HG03045 (cell line): ENCODE results near the gene AHDC1.

Source experiments
- ATAC-seq: cut with Tn5 transposase; IDR thresholded peaks from one replicate; pipeline ENCODE4 v1.9.1; 2021; ENCODE audit warnings: mild to moderate bottlenecking, moderate library complexity; ENCODE audit not compliant: unreplicated experiment

AHDC1 gene

DNA sequence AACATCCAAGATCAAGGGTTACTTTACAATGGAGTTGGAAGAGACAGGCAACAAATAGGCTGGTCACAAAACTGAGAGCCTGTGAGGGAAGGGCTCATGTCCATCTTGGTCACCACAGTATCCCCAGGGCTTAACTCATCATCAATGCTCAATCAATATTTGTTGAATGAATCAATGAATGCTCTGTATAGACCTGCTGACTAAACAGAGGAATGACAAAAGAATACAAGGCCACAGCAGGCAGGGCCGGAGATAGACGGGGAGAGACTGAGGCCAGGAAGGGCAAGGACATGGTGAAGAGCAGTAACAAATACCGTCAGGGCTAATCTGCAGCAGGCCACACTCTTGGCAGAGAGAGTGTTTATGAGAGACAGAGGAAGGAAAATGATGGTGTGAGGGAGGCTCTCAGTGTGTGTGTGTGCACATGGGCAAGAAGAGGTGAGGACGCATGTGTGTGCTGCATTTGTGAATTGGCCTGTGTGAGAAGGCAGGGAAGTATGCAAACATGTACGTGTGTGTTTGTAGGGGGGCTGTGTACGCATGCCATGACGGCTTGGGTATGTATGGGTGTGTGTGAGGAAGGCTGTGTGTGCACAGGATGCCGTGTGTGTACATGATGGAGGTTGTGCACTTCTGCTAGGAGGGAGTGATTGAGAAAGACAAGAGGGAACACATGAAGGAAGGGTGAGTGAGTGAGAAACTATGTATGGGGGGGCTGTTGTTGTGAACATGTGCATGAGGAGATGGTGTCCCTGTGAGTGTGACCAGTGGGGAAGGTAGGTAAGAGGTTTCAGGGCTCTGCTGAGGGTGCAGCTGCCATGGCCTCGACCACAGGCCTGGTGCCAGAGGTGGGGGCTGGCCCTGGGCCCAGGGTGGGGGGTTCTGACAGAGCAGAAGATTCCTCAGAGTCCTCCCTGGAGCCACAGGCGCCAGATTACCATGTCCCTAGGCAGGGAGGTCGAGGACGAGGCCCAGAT lies 15.4 kb downstream of the AHDC1 start:
- no peak for ATAC-seq

DNA sequence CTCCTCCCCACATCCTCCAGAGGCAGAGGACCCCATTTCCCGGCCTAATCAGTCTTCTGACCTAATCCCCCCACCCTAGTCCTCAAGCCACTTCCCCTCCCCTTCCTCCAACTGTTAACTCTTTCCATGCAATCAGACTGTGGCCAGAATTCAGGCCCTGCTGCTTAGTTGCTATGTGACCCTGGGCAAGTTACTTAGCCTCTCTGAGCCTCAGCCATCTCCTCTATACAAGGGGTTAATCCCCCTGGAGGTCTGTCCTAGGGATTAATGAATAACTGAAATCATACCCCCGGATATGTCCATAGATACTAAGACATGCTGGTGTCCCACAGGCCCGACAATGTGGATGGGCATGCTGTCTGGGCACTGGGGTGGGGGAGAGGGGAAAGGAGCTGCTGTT lies 18.3 kb downstream of the AHDC1 start:
- ATAC-seq, result no peak

DNA sequence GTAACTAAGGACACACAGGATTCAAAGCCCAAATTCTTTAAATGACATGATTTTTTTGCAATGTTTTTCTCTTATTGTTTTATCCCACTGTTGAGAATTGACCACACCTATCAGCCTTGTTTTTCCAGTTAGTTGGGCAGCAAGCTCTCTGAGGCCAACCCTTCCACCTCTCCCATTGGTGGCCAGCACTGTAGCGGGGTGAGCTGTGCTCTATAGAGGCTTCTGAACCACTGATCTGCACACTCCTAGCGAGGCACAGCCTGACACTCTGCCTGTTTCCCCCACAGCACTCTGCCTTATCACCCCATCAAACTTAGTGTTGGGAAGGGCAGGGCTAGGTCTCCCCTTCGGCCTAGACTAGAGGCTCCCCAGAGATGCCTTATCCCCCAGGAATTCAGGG lies 19.5 kb downstream of the AHDC1 start:
- ATAC-seq, result no peak

DNA sequence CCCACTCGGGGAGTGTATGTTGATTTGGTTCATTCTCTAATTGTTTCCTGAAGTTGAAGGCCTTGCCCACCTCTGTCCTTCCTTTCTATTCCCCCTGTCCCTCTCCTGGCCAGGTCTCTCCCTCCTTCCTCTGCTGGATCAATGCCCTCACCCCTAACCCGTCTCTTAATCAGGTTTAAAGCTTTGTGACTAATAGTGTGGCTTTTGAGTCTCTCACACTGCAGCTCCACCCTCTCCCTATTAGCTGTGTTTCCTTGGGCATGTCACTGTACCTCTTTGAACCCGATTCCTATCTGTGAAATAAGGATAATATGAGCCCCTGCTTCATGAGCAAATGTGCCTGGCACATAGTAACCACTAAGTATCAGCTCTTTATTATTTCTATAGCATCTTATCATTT lies 20.5 kb downstream of the AHDC1 start:
- no peak for ATAC-seq

DNA sequence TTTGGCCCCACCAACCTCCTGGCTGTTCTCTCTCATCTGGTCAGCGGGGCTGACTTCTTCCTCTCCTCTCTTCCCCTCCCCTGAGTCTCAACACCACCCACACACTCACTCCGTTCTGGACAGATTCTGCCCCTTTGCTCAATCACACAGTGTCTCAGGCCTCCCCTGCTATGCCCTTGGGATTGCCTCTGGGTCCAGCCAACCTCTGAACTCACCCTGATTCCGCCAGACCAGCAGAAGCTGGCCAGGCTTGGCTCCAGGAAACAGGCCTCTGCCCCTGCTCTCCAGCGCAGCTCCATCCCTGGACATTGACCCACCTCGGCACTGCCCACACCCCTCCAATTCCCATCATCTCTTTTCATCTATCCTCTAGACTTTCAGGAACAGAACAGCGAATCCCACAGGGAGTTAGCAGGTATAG lies 22.1 kb downstream of the AHDC1 start:
- no peak for ATAC-seq

DNA sequence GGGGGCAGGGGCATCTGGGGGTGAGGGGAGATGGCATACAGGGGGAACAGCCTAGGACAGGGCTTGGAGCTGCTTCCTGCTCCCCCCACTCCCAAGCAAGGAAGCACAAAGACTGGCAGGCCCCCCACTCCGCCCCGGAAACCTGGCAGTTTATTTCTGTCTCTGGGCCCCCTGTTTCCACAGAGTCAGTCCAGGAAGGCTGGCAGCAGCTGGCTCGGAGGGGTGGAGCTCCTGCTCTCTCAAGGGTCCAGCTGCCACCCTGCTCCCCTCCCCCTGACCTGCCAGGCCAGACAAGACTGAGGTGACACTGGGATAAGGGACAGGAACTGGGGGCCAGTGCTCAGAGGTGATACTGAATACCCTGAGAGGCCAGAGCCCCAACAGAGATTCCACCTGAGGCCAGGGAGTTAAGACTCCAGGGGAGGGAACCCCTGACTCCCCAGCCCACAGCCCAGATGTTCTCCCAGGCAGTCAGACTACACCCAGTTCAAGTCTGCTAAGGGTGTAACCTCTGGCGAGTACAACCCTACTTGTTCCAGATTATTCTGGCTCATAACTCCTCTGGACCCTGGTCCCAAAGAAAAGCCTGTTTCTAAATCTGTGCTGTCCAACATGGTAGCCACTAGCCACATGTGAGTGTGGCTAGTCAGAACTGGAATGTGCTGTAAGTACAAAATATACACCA lies 26.3 kb downstream of the AHDC1 start:
- ATAC-seq, result no peak

DNA sequence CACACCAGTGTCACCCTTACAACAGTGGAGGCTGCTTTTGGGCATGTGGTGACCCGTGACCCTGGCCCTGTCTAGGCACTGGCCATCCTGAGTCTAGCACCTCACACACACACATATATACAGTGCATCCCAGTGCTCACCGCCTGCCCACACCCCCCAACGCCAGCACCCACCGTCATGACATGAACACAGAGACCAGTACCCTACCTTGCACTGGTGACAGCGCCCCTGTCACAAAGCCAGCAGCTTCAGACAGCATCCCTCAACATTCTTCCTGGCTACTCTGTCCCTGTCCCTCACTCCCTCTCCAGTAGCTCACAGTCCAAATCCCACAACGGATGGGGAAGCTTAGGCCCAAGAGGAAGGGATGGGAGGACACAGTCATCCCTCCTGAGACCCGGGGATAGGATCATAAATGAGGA lies 27.1 kb downstream of the AHDC1 start:
- no peak for ATAC-seq

DNA sequence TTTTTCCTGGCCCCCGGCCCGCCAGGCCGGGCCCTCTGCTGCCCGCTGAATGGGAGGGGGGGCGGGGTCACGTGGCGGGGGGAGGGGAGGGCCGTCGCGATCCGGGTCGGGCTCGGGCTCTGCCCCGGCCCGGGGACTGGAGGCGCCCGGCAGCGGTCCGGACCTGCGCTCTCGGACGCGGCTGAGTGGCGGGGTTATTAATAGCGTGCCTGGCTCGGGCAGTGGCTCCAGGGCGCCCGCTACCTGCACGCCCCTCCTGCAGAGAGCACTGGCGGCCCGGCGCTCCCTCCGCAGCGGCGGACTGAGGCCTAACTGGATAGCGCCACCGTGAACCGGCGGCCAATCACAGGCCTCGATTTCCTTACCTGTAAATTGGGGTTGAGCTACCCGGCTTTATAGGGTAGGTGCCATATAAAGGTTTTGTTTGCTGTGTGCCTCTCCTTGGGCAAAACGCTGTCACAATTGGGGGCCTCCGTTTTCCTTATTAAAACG lies 28.1 kb downstream of the AHDC1 start:
- ATAC-seq, result no peak

DNA sequence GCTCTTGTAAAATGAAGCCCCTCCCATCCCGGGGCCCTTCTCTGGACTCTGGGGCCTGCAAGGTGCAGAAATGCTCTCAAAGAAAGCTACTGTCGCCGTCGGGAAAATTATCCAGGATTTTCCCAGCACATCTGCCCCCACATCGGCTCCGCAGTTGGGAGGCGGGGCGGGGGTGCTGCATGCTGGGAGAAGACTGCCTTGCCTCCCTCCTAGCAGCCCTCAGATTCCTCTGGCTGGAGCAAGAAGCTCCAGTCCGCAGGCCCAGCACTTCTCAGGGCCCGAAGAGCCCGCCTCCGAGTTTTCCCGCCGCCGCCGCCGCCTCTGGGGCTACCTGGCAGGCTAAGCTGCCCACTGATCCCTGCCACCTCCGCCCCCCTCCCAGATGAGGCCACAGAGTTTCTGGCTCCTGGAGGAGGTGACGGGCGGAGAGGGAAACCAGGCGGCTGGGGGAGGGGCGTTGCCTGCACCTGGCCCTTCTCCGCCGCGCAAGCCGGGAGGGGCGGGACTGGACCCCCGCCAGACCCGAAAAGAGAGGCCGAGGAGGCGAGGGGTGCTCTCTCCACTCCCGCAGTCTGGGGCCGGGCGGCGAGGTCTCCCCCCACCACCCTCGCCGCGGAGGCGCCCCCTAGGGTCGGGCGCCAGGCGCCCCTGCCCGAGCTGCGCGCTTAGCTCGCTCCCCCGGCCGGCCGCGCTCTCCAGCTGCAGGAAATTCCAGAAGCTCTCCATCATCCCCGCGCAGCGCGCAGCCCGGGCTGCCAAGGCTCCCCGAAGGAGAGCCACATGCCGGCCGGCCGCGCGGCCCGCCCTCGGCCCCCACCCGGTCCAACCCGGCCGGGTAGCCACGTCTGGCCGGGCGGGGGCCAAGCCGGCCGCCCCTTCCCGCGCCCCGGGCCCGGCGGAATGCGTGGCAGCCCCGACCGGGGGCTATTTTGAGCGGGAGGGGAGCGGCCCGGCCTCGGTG lies 28.8 kb downstream of the AHDC1 start:
- ATAC-seq, result no peak

DNA sequence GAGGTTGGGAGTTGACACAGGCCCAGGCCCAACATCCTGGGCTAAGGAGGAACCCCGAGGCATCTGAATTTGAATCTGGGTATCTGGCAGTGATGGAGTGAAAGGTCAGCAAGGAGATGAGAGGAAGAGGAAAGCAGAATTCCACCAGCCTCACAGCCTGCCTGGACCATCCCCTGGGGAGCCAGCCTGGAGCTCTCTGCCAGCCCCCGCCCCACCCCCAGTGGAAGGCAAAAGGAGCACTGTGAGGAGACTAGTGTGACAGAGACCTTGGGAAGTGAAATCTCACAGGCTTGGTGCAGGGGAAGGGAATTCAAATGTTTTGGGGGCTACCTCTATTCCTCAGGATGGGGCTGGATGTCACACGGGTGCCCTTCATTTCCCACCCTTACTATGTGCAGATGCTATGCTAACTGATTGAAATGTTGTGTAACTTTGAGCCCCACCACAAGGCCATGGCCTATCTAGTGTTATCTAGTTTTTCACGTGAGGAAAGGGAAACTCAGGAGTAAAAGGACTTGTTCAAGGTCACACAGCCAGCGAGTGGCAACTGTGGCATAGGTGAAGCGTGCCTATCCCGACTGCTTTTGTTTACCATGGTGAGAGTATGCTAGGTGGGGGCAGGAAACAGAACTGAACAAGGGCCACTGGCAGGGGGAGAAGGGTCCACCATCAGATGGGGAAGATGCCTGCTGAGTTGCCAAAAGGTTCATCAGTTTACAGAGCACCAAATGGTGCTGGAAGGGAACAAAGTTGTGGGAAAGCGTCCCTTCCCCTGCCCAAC lies 29.8 kb downstream of the AHDC1 start:
- no peak for ATAC-seq

DNA sequence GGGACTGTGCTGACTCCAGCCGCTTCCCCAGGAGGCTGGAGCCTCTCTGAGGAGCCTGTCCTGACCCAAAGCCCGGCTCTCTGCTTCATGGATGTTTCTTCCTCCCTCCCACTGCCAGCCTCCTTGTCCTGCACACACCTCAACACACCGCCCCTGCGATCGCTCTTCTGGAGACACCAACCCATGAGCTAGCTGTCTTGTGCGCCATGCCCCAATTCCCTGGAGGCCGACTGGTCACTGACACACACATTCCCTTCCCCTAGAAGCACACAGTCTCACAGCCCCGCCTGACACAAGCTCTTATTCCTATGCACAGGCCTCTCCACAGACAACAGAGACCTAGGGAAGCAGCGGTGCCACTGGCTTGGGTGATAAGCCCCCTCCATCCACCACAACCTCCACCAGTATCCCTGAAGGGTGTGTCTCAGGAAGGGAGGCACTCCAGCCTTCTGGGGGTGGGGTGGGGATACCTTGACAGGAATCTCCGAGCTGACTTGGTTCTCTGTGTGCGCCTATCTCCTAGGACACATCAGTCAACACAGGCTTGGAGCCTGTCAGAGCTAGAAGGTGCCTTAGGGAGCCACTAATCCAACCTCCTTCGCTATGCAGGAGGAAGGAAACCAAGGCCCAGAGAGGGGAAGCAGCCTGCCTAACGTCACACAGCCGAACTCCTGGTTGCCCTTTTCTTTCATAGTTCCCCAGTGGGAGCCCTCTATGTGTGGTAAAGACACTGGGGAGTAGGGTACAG lies 31.1 kb downstream of the AHDC1 start:
- ATAC-seq, result no peak

DNA sequence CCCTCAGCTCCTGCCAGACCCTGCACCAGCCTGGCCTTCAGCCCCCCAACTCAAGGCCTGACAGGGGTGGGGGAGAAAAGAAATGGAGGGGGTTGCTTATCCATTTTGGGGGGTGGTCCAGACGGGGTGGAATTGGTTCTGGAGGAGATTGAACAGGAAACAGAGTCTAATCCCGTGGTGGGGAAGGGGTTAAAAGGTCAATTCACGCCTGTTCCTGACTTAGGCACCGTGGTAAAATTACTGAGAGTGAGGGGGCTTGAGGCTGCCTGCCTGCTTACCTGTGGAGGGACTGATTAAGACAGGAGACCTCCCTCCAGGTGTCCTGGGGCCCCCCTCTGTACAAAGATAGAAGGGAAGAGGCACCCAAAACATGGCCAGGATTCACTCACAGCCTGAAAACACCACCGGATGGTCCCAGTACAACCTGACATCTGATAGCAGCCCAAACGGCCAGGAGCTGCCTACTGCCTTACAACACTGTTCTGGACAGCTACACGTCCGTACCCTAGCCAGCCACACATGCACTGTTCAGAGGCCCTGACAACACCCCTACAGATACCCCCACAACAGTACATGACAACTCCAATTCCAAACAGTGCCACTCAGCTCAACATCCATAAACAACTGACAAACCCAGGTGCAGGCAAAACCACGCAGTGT lies 31.8 kb downstream of the AHDC1 start:
- no peak for ATAC-seq

DNA sequence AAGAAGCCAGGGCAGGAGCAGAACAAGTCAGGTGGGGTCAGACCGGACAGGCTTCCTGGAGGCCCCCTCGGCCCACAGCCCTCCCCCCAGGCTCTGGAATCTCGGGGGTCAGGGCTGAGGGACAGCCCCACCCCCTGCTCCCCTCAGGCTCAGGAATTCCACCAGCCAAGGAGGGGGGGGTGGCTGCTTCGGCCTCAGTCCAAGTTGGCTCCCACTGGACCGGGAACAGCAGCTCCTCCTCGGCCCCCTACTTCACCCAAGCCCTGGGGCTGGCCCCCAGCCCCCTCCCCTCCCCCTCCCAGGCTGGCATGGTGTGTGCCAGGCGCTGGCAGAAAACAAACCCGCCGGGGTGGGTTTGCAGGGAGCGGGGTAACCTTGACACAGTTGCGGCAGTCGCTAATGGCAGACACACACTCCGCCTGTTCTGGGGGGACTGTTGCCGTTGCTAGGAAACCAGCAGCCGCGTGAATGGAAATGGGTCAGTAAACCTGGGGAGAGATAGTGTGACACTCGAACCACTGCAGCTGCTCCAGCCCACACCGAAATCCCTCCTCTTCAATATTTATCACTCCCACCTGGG lies 32.4 kb downstream of the AHDC1 start:
- ATAC-seq, result no peak

DNA sequence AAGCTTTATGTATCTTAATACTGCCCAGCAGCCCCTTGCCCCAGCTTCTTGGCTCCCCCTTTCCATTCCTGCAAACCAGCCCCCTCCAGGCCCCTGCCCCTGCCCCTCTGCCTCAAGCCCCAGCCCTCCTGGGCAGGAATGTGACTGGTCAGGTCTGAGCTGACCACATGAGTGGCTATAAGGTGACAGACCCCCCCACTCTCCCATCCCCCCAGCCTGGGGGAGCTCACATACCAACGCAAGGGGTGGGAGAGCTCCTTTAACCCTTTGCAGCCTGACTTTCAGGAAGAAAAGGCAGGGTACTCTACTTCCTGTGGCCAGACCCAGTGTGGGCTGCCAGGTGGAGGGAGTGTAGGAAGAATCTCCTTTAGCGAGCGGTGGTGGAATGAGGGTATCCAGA lies 33.2 kb downstream of the AHDC1 start:
- ATAC-seq, result no peak

DNA sequence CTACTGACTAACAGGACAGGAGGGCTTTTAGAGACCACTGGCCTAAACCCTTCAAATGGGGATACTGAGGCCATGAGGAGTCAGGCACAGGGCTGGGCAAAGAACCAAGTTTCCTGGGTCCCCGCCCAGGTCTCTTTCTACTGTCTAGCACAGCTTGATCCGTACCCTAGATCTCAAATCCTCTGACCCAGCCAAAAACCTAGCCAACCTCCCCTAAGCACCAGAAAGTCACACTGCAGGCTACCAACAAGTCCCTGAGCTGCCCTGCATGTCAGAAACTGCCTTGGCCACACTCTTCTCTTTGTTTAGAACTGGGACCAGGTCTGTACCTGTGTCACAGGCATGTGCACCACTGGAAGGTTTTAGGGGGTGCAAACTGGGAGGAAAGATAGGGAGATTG lies 33.6 kb downstream of the AHDC1 start:
- ATAC-seq, result no peak

DNA sequence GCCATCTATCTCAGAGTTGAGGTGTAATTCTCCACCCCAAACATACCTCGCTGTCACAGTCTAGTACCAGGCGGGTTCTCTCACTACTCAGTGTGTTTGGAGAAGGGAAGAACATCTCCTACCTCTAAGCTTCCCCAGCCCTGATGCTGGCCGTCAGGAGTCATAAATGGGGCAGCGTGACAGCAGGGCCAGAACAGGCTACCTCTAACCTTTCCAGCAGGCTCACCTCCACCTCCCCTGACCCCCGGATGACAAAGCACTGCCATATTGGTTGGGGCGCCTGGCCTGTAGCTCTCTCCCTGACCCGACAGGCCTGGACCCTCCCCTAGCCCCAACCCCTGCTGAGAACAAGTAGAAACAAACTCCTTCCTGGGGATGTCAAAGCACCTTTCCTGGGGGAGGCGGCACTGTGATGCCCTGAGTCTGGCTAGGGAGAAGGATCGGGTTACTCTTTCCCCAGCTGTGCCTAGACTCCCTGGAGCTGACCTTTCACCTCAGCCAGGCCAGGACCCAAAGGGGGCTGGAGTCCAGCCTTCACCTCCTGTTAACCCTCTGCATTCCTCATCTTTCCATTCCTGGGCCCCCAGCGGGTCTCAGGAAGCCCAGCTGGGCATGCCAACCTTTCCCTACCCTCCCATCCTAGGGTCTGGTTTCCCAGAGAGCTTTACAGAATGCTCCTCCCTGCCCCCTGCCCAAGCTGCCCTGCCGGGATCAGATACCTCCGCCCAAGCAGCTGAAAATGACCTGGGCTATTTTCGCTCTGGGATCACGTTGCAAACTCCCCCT lies 34.2 kb downstream of the AHDC1 start:
- ATAC-seq, result no peak

DNA sequence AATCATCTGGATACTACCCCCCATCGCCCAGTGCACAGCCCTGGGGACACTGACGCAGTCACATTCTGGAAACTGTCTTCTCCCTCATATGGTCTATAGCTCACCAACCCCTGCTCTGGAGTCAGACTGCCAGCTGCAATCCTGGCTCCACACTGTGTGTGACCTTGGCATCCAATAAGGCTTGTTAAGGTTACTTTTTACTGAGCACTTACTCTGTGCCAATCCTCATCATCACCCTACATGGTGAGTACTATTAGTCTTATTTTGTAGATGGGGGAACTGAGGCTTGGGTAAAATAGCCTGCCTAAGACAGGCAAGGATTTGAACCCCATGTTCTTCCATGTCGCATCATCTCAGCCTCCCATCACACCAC lies 34.9 kb downstream of the AHDC1 start:
- no peak for ATAC-seq
